Measurements from ENCODE around the gene DST.

The DST gene

DNA sequence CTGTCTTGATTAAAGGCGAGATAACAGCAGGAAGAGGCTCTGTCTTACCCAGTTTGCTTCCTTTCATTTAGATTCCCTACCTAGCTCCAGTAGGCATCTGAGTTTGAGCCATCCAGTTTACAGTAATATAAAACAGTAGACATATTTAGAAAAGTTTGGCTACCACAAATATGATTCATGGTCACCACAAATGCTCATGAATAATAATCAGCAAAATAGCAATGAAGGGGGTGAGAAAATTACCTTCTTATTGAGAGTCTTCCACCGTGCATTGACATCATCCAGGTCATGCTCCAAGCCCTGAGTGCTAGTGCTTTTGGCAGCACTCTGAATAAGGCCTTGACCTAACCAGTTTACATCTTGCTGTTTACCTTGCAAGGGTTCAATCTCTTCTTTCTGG is 106.2 kb downstream of the DST start:
- DNase-seq: no peak

DNA sequence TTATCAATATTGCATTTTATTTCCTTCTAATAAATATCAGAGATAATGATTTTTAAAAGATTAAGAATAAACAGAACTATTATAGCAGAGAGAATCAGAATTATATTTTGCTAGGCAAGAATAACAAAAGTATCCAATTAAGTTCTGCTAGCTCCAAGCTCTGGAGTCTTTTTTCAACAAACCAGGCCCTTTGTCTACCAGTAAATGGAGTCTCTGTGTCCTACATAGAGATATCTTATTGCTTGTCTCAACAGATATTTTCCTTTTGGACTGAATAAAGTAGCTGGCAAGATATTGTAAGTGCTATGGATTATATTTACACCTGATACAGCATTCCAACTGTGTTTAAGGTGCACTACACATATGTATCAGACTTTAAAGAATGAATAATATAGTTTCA is 107.1 kb downstream of the DST start:
- H3K27me3 Mint-ChIP-seq: no peaks in the 10 kb centered on the region
- peaks cover 0 to 7% of the 10 kb centered on the region in 2 donors for H3K4me1 Mint-ChIP-seq
- no peak overlapping the region for H3K4me3 Mint-ChIP-seq
- no peaks in the 10 kb centered on the region for H3K9me3 Mint-ChIP-seq
- H3K36me3 Mint-ChIP-seq: no peaks in the 10 kb centered on the region
- H3K27ac Mint-ChIP-seq: no peak overlapping the region
- no peak for ATAC-seq (replicated peaks)
- DNase-seq: no peak

More for the DNA sequence above, 106.2 kb downstream of the DST start:
- H3K27ac Mint-ChIP-seq: no peak overlapping the region
- no peak for ATAC-seq (replicated peaks)
- H3K36me3 Mint-ChIP-seq: no peaks in the 10 kb centered on the region
- H3K4me3 Mint-ChIP-seq: no peak overlapping the region
- peaks cover 0 to 7% of the 10 kb centered on the region in 2 donors for H3K4me1 Mint-ChIP-seq
- no peaks in the 10 kb centered on the region for H3K9me3 Mint-ChIP-seq
- H3K27me3 Mint-ChIP-seq: no peaks in the 10 kb centered on the region

DNA sequence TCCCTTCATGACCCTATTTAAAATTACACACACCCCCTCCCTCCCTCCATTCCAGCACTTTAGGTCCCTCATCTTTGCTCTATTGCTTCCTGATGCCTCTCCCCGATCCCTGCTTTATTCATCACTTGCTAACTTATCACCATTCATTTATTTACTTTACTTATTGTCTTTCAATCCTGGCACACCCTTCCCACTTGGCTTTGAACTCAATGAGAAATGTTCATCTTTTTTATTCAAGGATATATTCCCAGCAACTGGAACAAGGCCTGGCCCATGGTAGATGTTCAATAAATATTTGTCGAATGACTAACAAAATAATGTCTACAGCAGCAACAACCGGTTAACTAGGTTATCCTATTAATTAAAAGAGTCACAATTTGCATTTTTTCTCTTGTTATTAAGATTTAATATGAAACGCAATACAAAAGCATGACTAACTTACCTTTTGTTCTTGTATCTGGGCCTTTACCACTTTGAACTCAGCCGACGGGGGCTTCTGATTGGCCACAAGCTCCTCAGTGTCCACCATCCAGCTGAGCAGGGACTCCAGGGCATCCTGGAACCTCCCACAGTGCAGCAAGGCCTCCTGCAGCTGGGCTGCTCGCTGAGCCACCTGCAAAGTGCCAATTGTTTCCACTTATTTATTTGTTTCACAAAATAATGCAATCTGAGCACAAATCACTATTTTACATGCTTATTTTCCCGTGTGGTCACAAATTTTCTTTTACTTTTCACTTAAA is 107.8 kb downstream of the DST start:
- DNase-seq (no peak), ATAC-seq (replicated peaks) (no peak)
- H3K27me3 Mint-ChIP-seq: no peaks in the 10 kb centered on the region
- H3K27ac Mint-ChIP-seq: no peak overlapping the region
- H3K4me3 Mint-ChIP-seq: no peak overlapping the region
- no peaks in the 10 kb centered on the region for H3K36me3 Mint-ChIP-seq
- H3K9me3 Mint-ChIP-seq: no peaks in the 10 kb centered on the region
- peaks cover 0 to 7% of the 10 kb centered on the region in 2 donors for H3K4me1 Mint-ChIP-seq

DNA sequence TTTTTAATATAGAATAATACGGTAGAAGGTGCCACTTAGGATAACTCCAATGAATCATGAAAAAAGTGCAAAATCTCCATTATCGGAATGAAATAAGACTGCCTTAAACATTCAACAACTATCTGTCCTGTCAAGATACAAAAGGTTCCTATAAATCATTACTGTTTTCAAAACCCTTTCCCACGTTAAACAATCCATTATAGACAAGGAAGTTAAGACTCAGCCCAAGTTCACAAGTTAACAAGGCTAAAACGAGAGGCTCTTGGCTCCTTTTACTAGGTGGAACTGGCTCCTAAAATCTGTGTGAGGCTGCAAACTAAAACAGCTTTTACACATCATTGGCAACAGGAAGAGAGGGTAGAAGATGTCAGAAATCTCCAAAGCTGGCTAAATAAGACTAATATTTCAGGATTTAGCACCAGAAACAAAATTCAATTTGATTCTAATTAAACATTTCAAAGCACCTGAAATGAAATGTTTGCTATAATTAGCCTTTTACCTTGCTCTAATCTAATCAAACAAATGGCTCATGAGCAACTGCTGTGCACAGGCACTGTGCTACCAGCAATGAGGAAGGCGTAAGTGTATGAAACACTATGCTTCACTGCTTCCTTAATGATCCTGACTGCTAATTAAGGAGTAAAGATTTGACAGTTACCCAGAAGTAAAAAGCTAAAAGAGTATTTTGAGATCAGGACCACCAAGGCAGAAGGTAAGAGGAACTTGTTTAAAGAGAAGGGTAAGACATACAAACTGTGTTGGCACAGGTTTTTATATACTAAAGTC is 109.7 kb downstream of the DST start:
- ATAC-seq (replicated peaks): no peak
- H3K27ac Mint-ChIP-seq: no peak overlapping the region
- no peaks in the 10 kb centered on the region for H3K27me3 Mint-ChIP-seq
- no peaks in the 10 kb centered on the region for H3K9me3 Mint-ChIP-seq
- no peak overlapping the region for H3K4me3 Mint-ChIP-seq
- no peak for DNase-seq
- no peaks in the 10 kb centered on the region for H3K36me3 Mint-ChIP-seq
- peaks cover 0 to 7% of the 10 kb centered on the region in 2 donors for H3K4me1 Mint-ChIP-seq

DNA sequence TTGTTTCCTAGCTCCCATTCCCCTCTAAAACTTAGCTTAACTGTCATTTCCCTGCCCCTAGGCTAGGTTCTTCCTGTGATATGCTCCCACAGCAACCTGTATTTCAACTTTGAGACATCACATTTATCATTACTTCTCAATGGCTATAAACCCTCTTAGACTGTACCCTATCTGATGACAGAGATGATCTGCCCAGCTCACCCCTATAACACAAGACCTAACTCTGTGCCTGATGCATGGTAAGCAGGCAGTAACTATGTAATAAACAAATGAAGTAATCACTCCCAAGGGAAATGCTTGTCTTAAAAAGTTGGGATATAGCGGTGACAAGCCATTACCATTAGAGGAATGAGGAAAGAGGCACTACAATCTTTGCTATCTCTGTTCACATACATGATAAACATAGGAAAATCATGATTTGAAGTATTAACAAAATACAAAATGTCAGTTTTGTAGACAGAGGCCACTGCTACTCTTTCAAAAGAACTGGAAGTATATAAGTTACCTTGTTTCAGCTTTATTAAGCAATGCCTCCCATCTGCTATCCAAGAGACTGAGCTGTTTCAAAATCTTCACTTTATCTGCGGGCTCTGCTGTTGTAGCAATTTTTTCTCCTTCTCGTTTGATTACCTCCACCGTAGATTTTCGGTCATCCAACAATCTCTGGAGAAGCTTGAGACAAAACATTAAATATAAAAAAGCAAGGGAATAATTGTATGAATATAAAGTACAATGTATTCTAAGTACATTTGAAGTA is 110.7 kb downstream of the DST start:
- DNase-seq (no peak), ATAC-seq (replicated peaks) (no peak)
- Mint-ChIP-seq H3K4me1 (peaks cover 0 to 7% of the 10 kb centered on the region in 2 donors), H3K9me3 (no peaks in the 10 kb centered on the region), H3K27ac (no peak overlapping the region), H3K27me3 (no peaks in the 10 kb centered on the region), H3K36me3 (no peaks in the 10 kb centered on the region), H3K4me3 (no peak overlapping the region)

DNA sequence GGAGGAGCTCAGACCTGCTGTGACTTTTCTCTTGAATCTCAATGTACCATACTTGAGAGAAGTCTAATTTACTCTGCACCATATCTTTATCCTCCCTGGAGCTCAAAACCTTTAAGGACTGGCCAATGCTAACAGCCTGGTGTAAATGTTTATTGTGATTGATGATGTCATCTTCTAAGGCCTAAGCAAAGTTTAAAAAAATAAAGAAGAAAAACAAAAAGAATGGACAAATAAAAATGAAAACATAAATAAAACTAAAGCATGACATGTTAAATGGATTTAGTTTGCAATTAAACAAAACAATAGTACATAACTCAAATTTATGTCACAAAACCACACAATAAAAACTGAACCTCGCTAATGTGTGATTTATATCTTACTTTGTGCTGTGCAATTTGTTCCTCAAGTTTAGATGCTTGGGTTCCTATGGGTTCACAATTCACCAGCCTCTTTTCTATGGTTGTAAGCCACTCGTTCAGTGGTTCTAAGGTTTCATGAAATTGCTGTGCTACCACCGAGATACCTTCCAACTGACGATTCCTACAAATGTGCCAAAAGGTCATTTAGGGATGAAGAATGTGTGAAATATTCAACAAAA is 113.0 kb downstream of the DST start:
- no peaks in the 10 kb centered on the region for H3K27me3 Mint-ChIP-seq

DNA sequence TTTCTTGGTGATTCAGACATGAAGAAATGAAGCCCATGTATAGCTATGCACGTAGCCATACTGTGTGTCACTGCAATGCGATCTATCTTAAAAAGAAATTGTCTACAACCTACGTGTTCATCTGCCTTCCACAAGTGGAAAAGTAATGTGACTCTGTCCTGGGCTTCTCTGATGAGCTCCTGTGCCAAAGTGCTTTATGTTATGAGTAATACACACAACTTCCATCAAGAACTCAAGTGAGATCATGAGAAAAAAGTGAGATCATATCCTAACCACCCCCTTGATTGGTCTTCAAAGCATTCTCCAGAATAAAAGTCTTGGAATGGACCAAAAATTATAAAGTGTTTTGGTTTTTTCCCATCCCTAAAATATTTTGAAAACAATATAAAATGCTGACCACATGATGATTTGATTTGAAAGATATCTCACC is 114.3 kb downstream of the DST start:
- ATAC-seq (replicated peaks) (no peak), DNase-seq (no peak)
- no peak overlapping the region for H3K27ac Mint-ChIP-seq
- no peaks in the 10 kb centered on the region for H3K27me3 Mint-ChIP-seq
- H3K4me3 Mint-ChIP-seq: no peak overlapping the region
- H3K36me3 Mint-ChIP-seq: peaks cover 1 to 3% of the 10 kb centered on the region in 2 donors
- H3K9me3 Mint-ChIP-seq: peaks cover 0 to 1% of the 10 kb centered on the region in 2 donors
- H3K4me1 Mint-ChIP-seq: peaks cover 3 to 17% of the 10 kb centered on the region in 2 donors

More for the DNA sequence above, 113.0 kb downstream of the DST start:
- peaks cover 3 to 17% of the 10 kb centered on the region in 2 donors for H3K4me1 Mint-ChIP-seq
- no peak overlapping the region for H3K4me3 Mint-ChIP-seq
- peaks cover 0 to 1% of the 10 kb centered on the region in 2 donors for H3K9me3 Mint-ChIP-seq
- H3K36me3 Mint-ChIP-seq: peaks cover 1 to 3% of the 10 kb centered on the region in 2 donors
- H3K27ac Mint-ChIP-seq: no peak overlapping the region
- ATAC-seq (replicated peaks) (no peak), DNase-seq (no peak)

DNA sequence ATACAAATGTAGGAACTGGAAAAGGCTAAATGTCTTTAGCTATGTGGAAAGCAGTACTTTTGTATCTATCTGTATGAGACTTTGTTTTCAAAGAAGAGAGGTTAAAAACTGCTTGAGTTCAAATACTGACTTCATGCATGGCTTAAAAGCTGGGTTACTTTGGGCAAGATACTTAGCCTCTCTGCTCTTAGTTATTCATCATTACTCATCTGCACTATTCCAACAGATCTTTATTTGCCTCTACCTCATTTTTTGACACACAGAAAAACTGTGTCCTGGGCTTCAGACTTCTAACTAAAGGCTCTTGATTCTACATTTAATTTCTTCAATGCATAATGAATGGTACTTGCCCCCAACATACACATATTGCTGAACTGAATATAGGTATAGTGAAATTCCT is 114.8 kb downstream of the DST start:
- H3K4me1 Mint-ChIP-seq: peaks cover 3 to 13% of the 10 kb centered on the region in 2 donors
- DNase-seq (no peak), ATAC-seq (replicated peaks) (no peak)
- no peak overlapping the region for H3K27ac Mint-ChIP-seq
- H3K36me3 Mint-ChIP-seq: peaks cover 1 to 3% of the 10 kb centered on the region in 2 donors
- peaks cover 0 to 1% of the 10 kb centered on the region in 2 donors for H3K9me3 Mint-ChIP-seq
- no peak overlapping the region for H3K4me3 Mint-ChIP-seq
- H3K27me3 Mint-ChIP-seq: no peaks in the 10 kb centered on the region

DNA sequence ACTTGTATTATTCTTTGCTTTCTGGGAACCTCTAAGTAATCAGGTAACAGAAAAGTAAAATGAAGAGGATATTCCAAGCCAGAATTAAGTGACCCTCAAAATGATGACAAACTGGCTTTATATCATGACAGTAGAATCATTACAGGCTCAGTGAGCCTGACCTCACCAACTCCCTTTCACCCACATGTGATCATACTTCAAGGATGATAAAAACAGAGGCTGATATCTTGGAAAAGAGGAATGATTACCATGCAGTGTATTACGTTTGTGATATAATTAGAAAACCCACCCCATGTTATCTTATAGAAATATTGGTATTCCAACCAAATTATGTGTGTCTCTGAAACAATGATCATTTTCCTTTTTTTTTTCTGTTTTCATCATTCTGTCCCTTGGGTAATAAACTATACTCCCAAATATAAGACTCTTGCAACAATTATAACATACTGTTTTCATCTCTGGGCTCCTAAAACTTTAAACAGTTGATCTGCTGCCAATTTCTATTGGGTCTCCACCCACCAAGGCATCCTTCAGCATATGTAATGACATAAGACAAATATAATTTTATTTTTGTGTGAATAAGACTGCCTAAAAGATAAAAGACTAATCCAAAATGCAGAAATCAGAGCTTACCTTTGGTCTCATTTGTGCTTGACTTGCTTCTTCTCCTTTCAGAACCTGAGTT is 115.7 kb downstream of the DST start:
- Mint-ChIP-seq H3K4me1 (peaks cover 3 to 11% of the 10 kb centered on the region in 2 donors), H3K27me3 (no peaks in the 10 kb centered on the region)

DNA sequence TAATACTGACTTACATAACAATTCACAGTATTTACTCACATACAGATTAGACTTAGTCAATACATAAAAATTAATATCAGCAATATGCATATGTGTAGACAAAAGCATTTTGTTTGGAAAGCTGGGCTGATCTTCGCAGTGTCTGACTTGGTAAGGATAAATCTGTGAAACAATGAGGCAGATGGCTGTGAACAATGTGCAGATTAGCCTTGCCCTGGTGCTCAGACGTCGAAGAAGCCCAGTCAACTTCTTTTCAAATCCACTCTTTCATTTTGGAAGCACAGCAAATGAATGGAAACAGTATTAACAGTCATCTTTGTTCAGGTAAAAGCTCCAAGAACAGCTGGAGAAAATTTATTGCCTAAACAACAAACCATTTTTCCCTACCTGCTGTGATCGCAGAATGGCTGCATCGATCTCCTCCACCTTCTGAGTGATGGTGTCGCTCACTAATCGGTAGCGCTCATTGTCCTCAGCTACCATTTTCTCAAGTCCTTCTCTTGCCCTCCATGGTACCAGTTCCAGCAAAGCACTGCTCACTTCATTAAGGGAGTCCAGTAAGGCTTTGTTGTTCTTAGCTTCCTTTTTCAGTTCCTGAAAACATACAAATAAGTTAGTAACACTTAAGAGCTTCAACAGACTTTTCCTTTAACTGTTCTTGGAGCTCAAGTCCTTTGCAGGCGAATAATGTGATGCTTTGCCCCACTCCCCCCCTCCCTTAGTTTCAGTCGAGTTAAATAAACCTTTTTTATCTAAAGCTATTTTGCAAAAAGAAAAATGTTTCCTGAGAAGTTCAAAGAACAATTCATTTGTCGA is 116.5 kb downstream of the DST start:
- Mint-ChIP-seq H3K4me3 (no peak overlapping the region), H3K27ac (no peak overlapping the region), H3K27me3 (no peaks in the 10 kb centered on the region), H3K36me3 (peaks cover 1 to 3% of the 10 kb centered on the region in 2 donors), H3K4me1 (peaks cover 3 to 11% of the 10 kb centered on the region in 2 donors), H3K9me3 (peaks cover 0 to 1% of the 10 kb centered on the region in 2 donors)
- DNase-seq: no peak
- no peak for ATAC-seq (replicated peaks)

More for the DNA sequence above, 115.7 kb downstream of the DST start:
- Mint-ChIP-seq H3K27ac (no peak overlapping the region), H3K9me3 (peaks cover 0 to 1% of the 10 kb centered on the region in 2 donors), H3K36me3 (peaks cover 1 to 3% of the 10 kb centered on the region in 2 donors), H3K4me3 (no peak overlapping the region)
- ATAC-seq (replicated peaks): no peak
- no peak for DNase-seq

DNA sequence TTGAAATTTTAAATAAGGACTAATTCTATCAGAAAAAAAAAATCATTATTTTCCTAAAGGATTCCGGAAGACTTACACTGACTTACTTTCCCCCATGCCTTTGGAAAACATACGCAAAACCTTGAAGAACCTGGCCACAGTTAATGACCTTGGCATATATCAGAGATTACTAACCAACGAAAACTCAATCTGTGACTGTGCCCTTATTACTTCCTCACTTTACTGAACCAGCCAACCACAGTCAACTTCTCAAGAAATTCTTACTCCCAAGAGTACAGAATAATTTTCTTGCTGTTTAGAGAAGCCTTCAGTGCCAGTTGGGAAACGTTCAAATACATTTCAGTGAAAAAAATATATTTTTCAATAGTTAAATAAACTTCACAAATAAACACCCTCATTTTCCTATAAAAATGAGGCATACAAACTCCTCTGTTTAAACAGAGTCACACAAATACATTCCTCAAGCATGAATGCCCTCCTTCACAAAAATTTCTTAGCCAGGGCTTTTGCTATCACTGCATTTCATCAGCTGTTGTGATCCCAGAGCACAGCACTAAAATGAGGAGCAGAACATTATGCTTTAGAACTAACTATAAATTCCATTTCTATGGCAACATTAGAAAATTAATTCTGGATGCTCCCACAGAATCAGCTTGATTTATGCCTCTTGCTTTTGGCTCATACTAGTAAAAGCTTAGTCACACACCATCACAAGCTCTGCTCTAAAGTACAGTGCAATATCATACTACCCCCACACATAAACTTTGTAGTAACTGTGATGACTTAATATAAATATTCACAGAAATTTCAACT is 117.6 kb downstream of the DST start:
- Mint-ChIP-seq H3K27me3 (no peaks in the 10 kb centered on the region), H3K36me3 (peaks cover 1 to 3% of the 10 kb centered on the region in 2 donors), H3K9me3 (peaks cover 1 to 2% of the 10 kb centered on the region in 2 donors), H3K4me1 (peaks cover 3 to 11% of the 10 kb centered on the region in 2 donors), H3K4me3 (no peak overlapping the region), H3K27ac (no peak overlapping the region)
- ATAC-seq (replicated peaks) (peak; percentile 80 to 85), DNase-seq (no peak)

DNA sequence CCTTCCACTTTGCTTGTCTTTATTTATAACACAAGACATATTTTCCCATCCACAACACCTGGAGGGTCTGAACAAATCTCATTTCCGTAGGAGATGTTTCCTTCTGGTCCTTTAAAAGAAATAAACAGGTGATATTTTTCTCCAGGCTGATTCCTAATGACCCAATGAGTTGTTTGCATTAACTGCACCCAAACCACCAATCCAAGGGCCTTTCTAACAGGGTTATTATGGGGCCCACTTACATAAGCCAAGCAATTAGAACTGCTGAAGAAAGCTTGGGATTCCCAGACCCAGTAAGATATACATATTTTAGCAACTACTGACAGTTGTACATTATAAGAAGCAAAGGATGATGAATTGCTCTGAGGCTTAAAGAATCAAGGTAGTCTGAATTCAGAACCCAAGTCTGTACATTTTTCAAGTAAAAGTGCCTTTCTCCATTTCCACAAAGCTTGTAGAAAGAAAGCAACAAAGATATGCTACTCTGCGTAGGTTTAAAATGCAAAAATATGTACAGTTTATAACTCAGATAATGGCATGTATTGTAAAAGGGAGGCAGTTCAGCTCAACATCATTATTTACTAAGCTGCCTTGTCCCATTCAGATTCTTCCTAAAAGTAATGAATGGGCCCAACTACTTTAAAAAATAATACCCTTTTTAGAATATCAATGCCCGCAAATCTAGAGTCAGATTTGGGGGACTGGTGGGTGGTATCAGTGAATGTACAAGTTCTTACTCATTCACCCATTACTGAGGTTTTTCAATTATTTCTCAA is 120.0 kb downstream of the DST start:
- Mint-ChIP-seq H3K4me1 (peaks cover 3 to 11% of the 10 kb centered on the region in 2 donors), H3K9me3 (peaks cover 4 to 6% of the 10 kb centered on the region in 2 donors), H3K36me3 (peaks cover 1 to 3% of the 10 kb centered on the region in 2 donors), H3K27me3 (no peaks in the 10 kb centered on the region), H3K4me3 (no peak overlapping the region), H3K27ac (no peak overlapping the region)
- ATAC-seq (replicated peaks): no peak
- DNase-seq: no peak

All from stimulated activated naive B cell treated with anti-CD40 and anti-IgM and Interleukin-4, amounts not matched to agents 10 μg/mL and 1 μg/mL and 100 μg/mL, for 72 hours (primary cell).